Ovary (tissue), 9 donors: ENCODE data around the gene RYR3. TPM values are rescaled to one million over a fixed set of nuclear protein-coding genes. Genes with fewer than 3 reads are reported as not detected.

Experiments used
- DNase-seq, 5 donors: peaks; one replicate each; pipeline ENCODE4 v3.0.0-alpha.2; 2019 to 2020
- H3K27ac ChIP-seq, 2 donors: fragments of 200-600 bp; one replicate each; pipeline versions ENCODE4 v1.5.1 to v1.8.0; 2019 to 2022
- H3K27me3 ChIP-seq: fragments of 200-600 bp; one replicate; pipeline ENCODE4 v1.8.0; 2022
- H3K36me3 ChIP-seq: fragments of 200-600 bp; sonication (generic); one replicate; pipeline ENCODE4 v1.5.1; 2019
- H3K4me1 ChIP-seq: one replicate; pipeline ENCODE4 v1.8.1; 2013; ENCODE audit warnings: mild to moderate bottlenecking, moderate library complexity; ENCODE audit not compliant: insufficient read depth
- H3K4me3 ChIP-seq: fragments of 200-600 bp; sonication (generic); one replicate; pipeline ENCODE4 v1.5.1; 2017
- H3K9me3 ChIP-seq, 2 donors: fragments of 200-600 bp in 1 of 2; sonication (generic) in 1 of 2; one replicate each; pipeline versions ENCODE4 v1.5.1 to v1.8.1; 2013 to 2019; ENCODE audit warnings: mild to moderate bottlenecking in 1 of 2, moderate library complexity in 1 of 2
- EP300 ChIP-seq: sonication (generic); formaldehyde crosslinking; IDR thresholded peaks from one replicate; pipeline ENCODE4 v1.6.1; 2017; ENCODE audit warnings: antibody characterized with exemption
- POLR2A ChIP-seq: fragments of 450-650 bp; IDR thresholded peaks from one replicate; pipeline ENCODE4 v1.6.1; 2017; ENCODE audit warnings: antibody characterized with exemption, mild to moderate bottlenecking, moderate library complexity
- WGBS, 3 donors: extraction: QIAGEN DNeasy Blood & Tissue Kit in 1 of 3; methylation state at CpG; one replicate each; pipeline versions ENCODE4 v1.1.5 to v1.1.7; 2013 to 2017; 5-methylcytosine and 5-hydroxymethylcytosine counted together
- intact Hi-C, 4 donors: fragments of 100-400 bp; cut with DNase I; formaldehyde crosslinking; loops; one replicate each; pipeline versions ENCODE4 v1.11.0 to v1.15.1; 2022 to 2023
- polyA plus RNA-seq, 2 donors: library from polyadenylated mRNA; stranded (reverse); fragments of 200-250 nt in 1 of 2; fragments of 350-450 nt in 1 of 2; fragmentation: Illumina TruSeq in 1 of 2; extraction: RNeasy Lipid Tissue Mini Kit (QIAGEN cat#74804) in 1 of 2; gene quantifications; one replicate each; pipeline ENCODE4 v1.2.3, GENCODE V29; 2013 to 2014
- total RNA-seq, 7 donors: library from RNA; depleted of rRNA in 2 of 7; stranded (reverse); fragments of >200 nt in 2 of 7; fragmentation: NEBNext Ultra II Directional in 3 of 7; extraction: Animal tissue kit (Norgen Biotek cat#: 25700) in 3 of 7; gene quantifications; one replicate each; pipeline versions ENCODE4 v1.1.0 to v1.2.4, GENCODE V29; 2016 to 2023
- TF ChIP-seq, protein P1 (sequence below), 3 donors: fragments of 450-650 bp in 2 of 3; fragments of 200-600 bp in 1 of 3; IDR thresholded peaks; one replicate each; pipeline versions ENCODE4 v1.5.1 to v1.8.0; 2016 to 2022; ENCODE audit warnings: antibody characterized with exemption in 3 of 3, mild to moderate bottlenecking in 1 of 3
- donor health status: DM: no; HTN: no; CAD: no; lungs with moderate emphysema.
- donor health status: DM: no; HTN: no; CAD: no.
- donor health status: Bipolar disorder and iron deficiency.
- donor health status: DM: yes; HTN: yes; CAD: no.
- donor health status: DM: no; HTN: no; CAD: no.
- donor health status: DM: yes; HTN: yes; CAD: no.

RYR3 gene
- total and polyA plus RNA-seq, 9 donors: 0.52 to 6.0 (median 0.96) TPM

DNA sequence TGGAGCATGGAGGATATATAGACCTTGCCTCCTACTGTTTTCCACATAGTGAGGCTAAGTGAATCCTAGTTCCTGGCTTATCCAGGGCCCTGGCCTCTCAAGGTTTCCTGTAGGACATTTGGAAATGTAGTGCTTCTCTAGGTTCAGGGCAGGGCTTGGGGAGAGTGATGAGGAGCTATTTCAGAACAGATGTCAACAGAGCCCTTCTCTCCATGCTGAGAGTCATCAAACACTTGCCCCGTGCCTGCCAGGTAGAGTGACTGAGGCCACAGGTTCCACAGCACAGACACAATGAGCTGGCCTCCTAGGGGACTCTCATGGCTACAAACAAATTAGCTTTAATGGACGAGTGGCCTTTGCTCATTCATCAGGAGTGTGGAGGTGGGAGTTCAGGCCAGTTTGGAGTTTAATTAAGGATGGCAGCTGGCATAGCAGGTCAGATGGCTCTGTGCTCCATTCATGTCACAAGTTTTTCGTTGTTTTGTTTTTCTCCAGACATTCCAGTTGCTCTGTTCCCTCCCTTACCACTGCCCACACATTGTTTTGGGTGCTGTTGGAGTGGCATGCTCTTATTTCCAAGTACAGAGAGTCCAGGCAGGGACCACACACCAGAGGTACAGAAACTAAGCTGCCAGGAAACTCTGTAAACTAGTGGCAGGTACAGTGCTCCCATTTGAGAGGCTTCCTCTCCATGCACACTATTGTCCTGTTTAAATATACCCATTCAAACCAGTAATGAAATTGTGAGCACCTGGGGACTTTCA lies 189.8 kb downstream of the RYR3 start:
- intact Hi-C loops: no loop called here
- Histone ChIP-seq H3K27ac (no peak overlapping the region), H3K36me3 (no peaks in the 10 kb centered on the region), H3K4me1 (no peaks in the 10 kb centered on the region), H3K4me3 (no peak overlapping the region), H3K27me3 (no peaks in the 10 kb centered on the region), H3K9me3 (no peaks in the 10 kb centered on the region)
- WGBS, 3 donors: 40 to 51% (median 44%) methylated on average over 3 of the region's 3 CpGs
- DNase-seq: no peak
- TF ChIP-seq, protein P1, sequence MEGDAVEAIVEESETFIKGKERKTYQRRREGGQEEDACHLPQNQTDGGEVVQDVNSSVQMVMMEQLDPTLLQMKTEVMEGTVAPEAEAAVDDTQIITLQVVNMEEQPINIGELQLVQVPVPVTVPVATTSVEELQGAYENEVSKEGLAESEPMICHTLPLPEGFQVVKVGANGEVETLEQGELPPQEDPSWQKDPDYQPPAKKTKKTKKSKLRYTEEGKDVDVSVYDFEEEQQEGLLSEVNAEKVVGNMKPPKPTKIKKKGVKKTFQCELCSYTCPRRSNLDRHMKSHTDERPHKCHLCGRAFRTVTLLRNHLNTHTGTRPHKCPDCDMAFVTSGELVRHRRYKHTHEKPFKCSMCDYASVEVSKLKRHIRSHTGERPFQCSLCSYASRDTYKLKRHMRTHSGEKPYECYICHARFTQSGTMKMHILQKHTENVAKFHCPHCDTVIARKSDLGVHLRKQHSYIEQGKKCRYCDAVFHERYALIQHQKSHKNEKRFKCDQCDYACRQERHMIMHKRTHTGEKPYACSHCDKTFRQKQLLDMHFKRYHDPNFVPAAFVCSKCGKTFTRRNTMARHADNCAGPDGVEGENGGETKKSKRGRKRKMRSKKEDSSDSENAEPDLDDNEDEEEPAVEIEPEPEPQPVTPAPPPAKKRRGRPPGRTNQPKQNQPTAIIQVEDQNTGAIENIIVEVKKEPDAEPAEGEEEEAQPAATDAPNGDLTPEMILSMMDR (IDR thresholded peaks at IDR 0.05): no peak
- no peak for TF ChIP-seq EP300
- TF ChIP-seq POLR2A: no peak

DNA sequence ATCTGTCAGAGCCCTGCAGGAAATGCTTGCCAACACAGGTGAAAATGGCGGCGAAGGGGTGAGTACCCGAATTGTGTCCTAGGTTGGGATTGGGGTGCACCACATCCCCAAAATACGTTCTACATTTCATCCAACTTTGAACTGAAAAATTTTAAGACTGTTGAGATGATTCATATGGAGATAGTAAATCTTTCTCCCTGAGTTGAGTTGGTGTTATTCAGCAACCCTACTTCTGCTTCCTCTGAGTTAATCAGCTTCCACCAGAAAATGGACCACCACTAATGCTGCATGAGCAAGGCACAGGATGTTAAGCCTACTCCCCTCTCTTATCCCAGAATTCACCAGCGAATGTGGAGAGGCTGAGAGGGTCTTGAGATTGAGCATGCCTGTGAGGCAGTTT lies 192.9 kb downstream of the RYR3 start:
- H3K4me1 ChIP-seq: no peaks in the 10 kb centered on the region
- WGBS, 3 donors: 74 to 83% (median 81%) methylated on average over 5 of the region's 5 CpGs
- no peaks in the 10 kb centered on the region for H3K9me3 ChIP-seq
- DNase-seq: no peak
- TF ChIP-seq, protein P1 (IDR thresholded peaks at IDR 0.05): no peak
- TF ChIP-seq EP300 (no peak), POLR2A (no peak)
- no peaks in the 10 kb centered on the region for H3K36me3 ChIP-seq
- H3K27me3 ChIP-seq: no peaks in the 10 kb centered on the region
- no peak overlapping the region for H3K27ac ChIP-seq
- intact Hi-C loops: no loop called here
- H3K4me3 ChIP-seq: no peak overlapping the region

DNA sequence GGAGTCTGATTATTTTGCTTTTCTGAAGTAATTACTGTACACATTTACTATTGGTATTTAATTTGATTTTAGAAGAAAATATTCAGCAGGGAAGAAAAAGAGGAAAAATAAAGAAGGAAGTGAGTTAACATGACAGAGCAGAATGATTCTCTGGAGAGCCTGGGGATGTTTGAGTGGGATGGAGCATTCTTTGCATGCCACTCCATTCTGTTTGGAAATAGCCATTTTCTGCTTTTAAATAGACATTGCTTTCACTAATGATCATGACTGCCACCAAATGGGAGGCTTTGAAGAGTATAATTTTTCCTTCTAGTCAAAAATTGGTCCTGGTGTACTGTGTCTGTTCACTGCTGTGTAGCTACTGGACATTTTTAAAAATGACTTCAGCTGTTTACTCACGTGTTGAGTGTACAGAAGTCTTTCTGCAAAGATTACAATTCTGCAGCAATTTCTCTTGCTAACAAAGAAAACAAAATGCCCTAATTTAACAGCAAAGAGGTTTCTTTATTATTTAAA lies 196.1 kb downstream of the RYR3 start:
- WGBS, 3 donors: 5 to 32% (median 7%) methylated on average over 1 of the region's 1 CpG
- no peak for DNase-seq
- Histone ChIP-seq H3K36me3 (no peaks in the 10 kb centered on the region), H3K4me1 (no peaks in the 10 kb centered on the region), H3K27ac (no peak overlapping the region), H3K27me3 (no peaks in the 10 kb centered on the region), H3K9me3 (no peaks in the 10 kb centered on the region), H3K4me3 (no peak overlapping the region)
- TF ChIP-seq, protein P1 (IDR thresholded peaks at IDR 0.05): no peak
- no peak for TF ChIP-seq EP300
- TF ChIP-seq POLR2A: no peak
- intact Hi-C loops: no loop called here

DNA sequence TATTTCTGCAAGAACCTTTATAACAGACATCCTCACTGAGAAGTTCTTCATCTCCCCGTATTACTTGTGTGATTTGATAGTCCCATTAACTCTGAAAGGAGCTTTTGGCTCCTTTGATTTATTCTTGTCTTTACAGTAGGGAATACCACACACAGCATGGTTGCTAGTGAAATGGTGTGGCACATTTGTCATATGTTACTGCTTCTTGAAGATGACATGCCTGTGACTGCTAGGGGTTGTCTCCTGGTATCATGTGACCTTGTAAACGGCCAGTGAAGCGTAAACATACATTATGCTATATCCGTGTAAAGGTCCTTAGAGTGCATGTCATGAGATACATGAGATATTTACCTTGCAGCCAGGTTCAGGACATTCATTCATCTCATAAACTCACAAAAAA lies 197.9 kb downstream of the RYR3 start:
- no peak overlapping the region for H3K27ac ChIP-seq
- H3K27me3 ChIP-seq: no peaks in the 10 kb centered on the region
- intact Hi-C loops: no loop called here
- DNase-seq: no peak
- no peak for TF ChIP-seq EP300
- TF ChIP-seq, protein P1 (IDR thresholded peaks at IDR 0.05): no peak
- TF ChIP-seq POLR2A: no peak
- no peaks in the 10 kb centered on the region for H3K4me1 ChIP-seq
- H3K4me3 ChIP-seq: no peak overlapping the region
- no peaks in the 10 kb centered on the region for H3K36me3 ChIP-seq
- H3K9me3 ChIP-seq: no peaks in the 10 kb centered on the region
- WGBS, 3 donors: 45 to 73% (median 56%) methylated on average over 4 of the region's 4 CpGs
